ENCODE measurements around the gene DAGLA. TPM values are rescaled to one million over a fixed set of nuclear protein-coding genes. Genes with fewer than 3 reads are reported as not detected.

The DAGLA gene
- total and polyA plus RNA-seq, 2 of the 13 experiments (the other 11 are each of a cell fraction or from before 2014, with no cell fraction given) = 2.6 to 3.9 TPM

- in situ Hi-C loops (cut with HindIII; ENCODE audit: extremely low pct_ligation_motif_present, low pct_unique_long_range_greater_than_20kb) = no loop called here
- CTCF ChIA-PET (ENCODE audit: low intra/inter-chr PET ratio, low total read pairs) = interaction anchor here (1.1 kb wide), 1 partner anchor 25 kb away, joined by 5 read pairs; no protein-coding TSS in a partner anchor
- TF ChIP-seq SP4 (CRISPR knock-in tag; IDR thresholded peaks at IDR 0.05) (no peak), IRF2 (CRISPR knock-in tag; IDR thresholded peaks at IDR 0.05) (no peak), NFE2L1 (CRISPR knock-in tag; IDR thresholded peaks at IDR 0.05; ENCODE audit: borderline replicate concordance) (no peak), ATF2 (CRISPR knock-in tag; IDR thresholded peaks at IDR 0.05) (no peak), DDIT3 (CRISPR knock-in tag; IDR thresholded peaks at IDR 0.05) (no peak), ARID2 (CRISPR knock-in tag; IDR thresholded peaks at IDR 0.05; ENCODE audit: borderline replicate concordance) (no peak), POGZ (CRISPR knock-in tag; IDR thresholded peaks at IDR 0.05) (no peak), ZNF33B (CRISPR knock-in tag; IDR thresholded peaks at IDR 0.05) (no peak), ARNTL (CRISPR knock-in tag; IDR thresholded peaks at IDR 0.05) (no peak), ZNF281 (CRISPR knock-in tag; IDR thresholded peaks at IDR 0.05; ENCODE audit: borderline replicate concordance) (no peak), ZNF280D (CRISPR knock-in tag; IDR thresholded peaks at IDR 0.05) (no peak), ZNF260 (CRISPR knock-in tag; IDR thresholded peaks at IDR 0.05; ENCODE audit: borderline replicate concordance, low read depth) (no peak), MED13 (CRISPR knock-in tag; IDR thresholded peaks at IDR 0.05) (no peak), TBX2 (CRISPR knock-in tag; IDR thresholded peaks at IDR 0.05; ENCODE audit: borderline replicate concordance) (no peak), ONECUT2 (CRISPR knock-in tag; IDR thresholded peaks at IDR 0.05) (no peak)
Observed at GRCh38 chr11:61774411-61774810, 94.2 kb downstream of the DAGLA start.

More at GRCh38 chr11:61774411-61774810, 94.2 kb downstream of the DAGLA start:
- H2AFZ ChIP-seq (ENCODE audit: low read length) = no peak overlapping the region
- no peaks in the 10 kb centered on the region for H3K79me2 ChIP-seq (ENCODE audit: insufficient read depth, low read length)
- H3K36me3 ChIP-seq (replicated peaks in 1 of 2; ENCODE audit: control insufficient read depth in 1 of 2, insufficient read depth in 2 of 2, low read length in 2 of 2) = peaks cover 18 to 29% of the 10 kb centered on the region in 2 experiments; a peak in 4 of 5 replicates
- H3K9ac ChIP-seq (ENCODE audit: insufficient read depth, low read depth, low read length) = no peak overlapping the region
- no peaks in the 10 kb centered on the region; a peak in 1 of 5 replicates for H3K27me3 ChIP-seq (ENCODE audit: control insufficient read depth in 1 of 2, insufficient read depth in 2 of 2, low read length in 2 of 2)
- H3K9me3 ChIP-seq (ENCODE audit: low read length) = no peaks in the 10 kb centered on the region
- WGBS (ENCODE audit: low lambda C conversion rate) = 93% methylated on average over 12 of the region's 12 CpGs
- H3K4me2 ChIP-seq (ENCODE audit: low read depth, low read length) = no peak overlapping the region
- POLR2A ChIA-PET = no interaction called here
- DNase-seq (ENCODE audit: low spot score) = no peak
- BruUV-seq (replicated peaks) = no TSS peak
- ATAC-seq = no peak
- no peak for FAIRE-seq
- no peaks in the 10 kb centered on the region for H4K20me1 ChIP-seq (ENCODE audit: insufficient read depth, low read length)
- H3K27ac ChIP-seq (ENCODE audit: extremely low read length, insufficient read depth, low read length) = no peak overlapping the region
- intact Hi-C loops (cut with micrococcal nuclease; ENCODE audit: unreplicated experiment) = no loop called here
- no peak overlapping the region for H3K4me3 ChIP-seq (replicated peaks in 1 of 3; ENCODE audit: insufficient read depth in 1 of 3, low read depth in 2 of 3, low read length in 3 of 3)
- peaks cover 35% of the 10 kb centered on the region for H3K4me1 ChIP-seq (ENCODE audit: insufficient read depth, low read length)
